ENCODE data around the gene MRM2.

- TF ChIP-seq GLIS3 (CRISPR knock-in tag; IDR thresholded peaks at IDR 0.05) (no peak), OSR1 (CRISPR knock-in tag; IDR thresholded peaks at IDR 0.05) (no peak)
Observed at GRCh38 chr7:2280424-2280823, 38.4 kb upstream of the MRM2 start.
